Measurements from ENCODE around the gene TBPL2. TPM values are rescaled to one million over a fixed set of nuclear protein-coding genes. Genes with fewer than 3 reads are reported as not detected.

TBPL2 gene
- not detected in 2 replicates for total RNA-seq

GRCh38 chr14:55440385-55440784, at the start of gene TBPL2:
Gene TBPL2, minus strand, starts transcription at chr14:55440616. Its CDS starts 167 bp downstream, at chr14:55440449.

GRCh38 chr14:55411426-55412389, 28.7 kb downstream of the TBPL2 start, which contains the start of gene ATG14:
Gene ATG14, minus strand, starts transcription at chr14:55411830. Its CDS starts 8 bp downstream, at chr14:55411822.

Other genes with a start within 250 kb of the TBPL2 start
- 5.4 and 7.8 TPM in 2 replicates for gene DLGAP5, start 249.0 kb downstream of the TBPL2 start, total RNA-seq
- gene FBXO34, start 169.2 kb downstream of the TBPL2 start, total RNA-seq, result 10.3 and 15.9 TPM in 2 replicates
- 6.0 and 8.6 TPM in 2 replicates for gene ATG14, start 28.8 kb downstream of the TBPL2 start, total RNA-seq
- gene KTN1, start 139.6 kb upstream of the TBPL2 start, total RNA-seq, result 71.7 and 77.8 TPM in 2 replicates

Measured in cardiac atrium fibroblast (primary cell).